ENCODE results near the gene SLC23A3. TPM values are rescaled to one million over a fixed set of nuclear protein-coding genes. Genes with fewer than 3 reads are reported as not detected.
A peak's percentile ranks its signal among the peaks of the same experiment; 100 is the strongest.

SLC23A3 gene
- total and polyA plus RNA-seq, 10 of the 15 experiments (the other 5 are each of a cell fraction or from before 2014, with no cell fraction given): 0.07 to 1.0 (median 0.40) TPM; not detected in 1

- TF ChIP-seq ZNF384 (IDR thresholded peaks at IDR 0.05; ENCODE audit: borderline replicate concordance, low read depth, low read length): no peak
These were observed 8.7 kb downstream of the SLC23A3 start (continued) for GRCh38 chr2:219161097-219161496.

- H3K36me3 ChIP-seq (ENCODE audit: control insufficient read depth in 2 of 2, insufficient read depth in 2 of 2, low read length in 1 of 2): no peaks in the 10 kb centered on the region
- peaks cover 4% of the 10 kb centered on the region; the same call in 1 of the 2 replicates for H3K4me1 ChIP-seq (ENCODE audit: control insufficient read depth, insufficient read depth, low read length)
- H3K79me2 ChIP-seq (ENCODE audit: control insufficient read depth, insufficient read depth, low read length): peaks cover 2% of the 10 kb centered on the region
- ChIA-PET CTCF (interaction anchor here (0.7 to 10.0 kb wide), 30 partner anchors 11 to 369 kb away, joined by 3 to 208 read pairs (median 5); partner anchors contain the start of genes ABCB6, CFAP65, CNPPD1 and GLB1L), RAD21 (ENCODE audit: unreplicated experiment) (interaction anchor here (0.7 to 3.4 kb wide), 9 partner anchors 16 to 228 kb away, joined by 3 to 30 read pairs (median 7); partner anchors contain the start of genes CNPPD1 and ZFAND2B), SMC1A (ENCODE audit: uncharacterized antibody, unreplicated experiment) (interaction anchor here (0.9 to 5.1 kb wide), 12 partner anchors 16 to 190 kb away, joined by 3 to 49 read pairs (median 6); partner anchors contain the start of genes ANKZF1, ATG9A, CNPPD1 and DNAJB2), POLR2A (interaction anchor here (0.6 to 2.4 kb wide), 5 partner anchors 89 to 971 kb away, joined by 3 to 15 read pairs (median 4); partner anchors contain the start of gene TUBA4B)
- intact Hi-C loops (cut with micrococcal nuclease; ENCODE audit: unreplicated experiment): loop anchor here (1.0 to 5.0 kb wide), 7 partner anchors 16 to 227 kb away; partner anchors contain the start of genes CNPPD1, DNAJB2 and DNPEP
- peak; percentile 97 for ATAC-seq
- H3K9ac ChIP-seq (ENCODE audit: control insufficient read depth, insufficient read depth, low read length): peak within 1 kb of the TSS; percentile 80
- peak within 1 kb of the TSS; percentile 95 for H2AFZ ChIP-seq (ENCODE audit: control insufficient read depth, low read depth, low read length)
- BruUV-seq (replicated peaks): TSS peak; percentile 66
- H3K27ac ChIP-seq (ENCODE audit: control insufficient read depth, insufficient read depth): peak within 1 kb of the TSS; percentile 78
- WGBS (ENCODE audit: insufficient coverage, insufficient replicate concordance, low lambda C conversion rate, missing lambda C conversion rate): 1% methylated on average over 70 of the region's 70 CpGs
- no peaks in the 10 kb centered on the region for H3K9me3 ChIP-seq (replicated peaks; ENCODE audit: control insufficient read depth, insufficient read depth, low read length)
- in situ Hi-C loops (cut with MboI): no loop called here
- H4K20me1 ChIP-seq (ENCODE audit: control insufficient read depth, insufficient read depth): no peaks in the 10 kb centered on the region
- peak; percentile 86 for FAIRE-seq
- H3K4me2 ChIP-seq (ENCODE audit: control insufficient read depth, insufficient read depth): peak within 1 kb of the TSS; percentile 96
- peak; percentile 65 for DNase-seq (ENCODE audit: low read depth, low spot score)
- peak within 1 kb of the TSS; percentile 85 for H3K4me3 ChIP-seq
- no peaks in the 10 kb centered on the region for H3K27me3 ChIP-seq (replicated peaks in 1 of 2; ENCODE audit: control insufficient read depth in 2 of 2, insufficient read depth in 2 of 2, low read length in 1 of 2)
- TF ChIP-seq TCF3 (IDR thresholded peaks at IDR 0.05; ENCODE audit: borderline replicate concordance, insufficient read depth, low read depth, low read length) (0 out of 2 replicates have a peak, but pooled peaks have one; percentile 48), ELK1 (IDR thresholded peaks at IDR 0.05; ENCODE audit: low read depth, low read length) (0 out of 2 replicates have a peak, but pooled peaks have one; percentile 33), E2F8 (IDR thresholded peaks at IDR 0.05; ENCODE audit: low read depth, partially characterized antibody) (no peak), ZNF622 (IDR thresholded peaks at IDR 0.05) (no peak), CTCF (IDR thresholded peaks at IDR 0.05 in 2 of 3, conservative IDR thresholded peaks at IDR 0.05 in 1 of 3; ENCODE audit: control insufficient read depth in 2 of 3, extremely low read depth in 1 of 3, insufficient read depth in 1 of 3, low read depth in 3 of 3, low read length in 3 of 3) (peak; percentile 89 to 99 (median 97); a peak in 5 of 6 replicates), SIN3A (IDR thresholded peaks at IDR 0.05; ENCODE audit: low read depth, low read length) (peak; percentile 68; the same call in 1 of the 2 replicates), POLR2A (IDR thresholded peaks at IDR 0.05; ENCODE audit: low read depth, low read length) (peak; percentile 87), SMAD5 (IDR thresholded peaks at IDR 0.05; ENCODE audit: low read depth) (no peak), E4F1 (IDR thresholded peaks at IDR 0.05; ENCODE audit: borderline replicate concordance, partially characterized antibody) (no peak)
These were observed 9.4 kb downstream of the SLC23A3 start, which contains the start of gene NHEJ1 for GRCh38 chr2:219160186-219161017. Gene NHEJ1, minus strand, starts transcription at chr2:219160815. Its CDS starts 2,453 bp downstream, at chr2:219158362.
